Endothelial cell of umbilical vein (primary cell): ENCODE measurements around the gene SLC44A5. TPM values are rescaled to one million over a fixed set of nuclear protein-coding genes. Genes with fewer than 3 reads are reported as not detected.

Source experiments
- BruUV-seq: library from RNA; stranded (reverse); fragments of 400-500 nt; replicated peaks from 2 replicates; lab custom pipeline; 2021; lab: Mats Ljungman, UMichigan
- CTCF ChIA-PET: fragments of 300-600, 350-600 bp; sonication (Branson Sonifier 250); formaldehyde crosslinking; loops from one replicate; lab custom pipeline; 2021; ENCODE audit warnings: antibody characterized with exemption, inconsistent platforms; lab: Charles Lee
- POLR2A ChIA-PET: fragments of 300-600, 350-600 bp; sonication (Branson Sonifier 250); formaldehyde crosslinking; loops from one replicate; lab custom pipeline; 2021; ENCODE audit warnings: antibody characterized with exemption, inconsistent platforms; lab: Charles Lee
- DNase-seq: peaks from one replicate; pipeline ENCODE4 v3.0.0-alpha.2; 2011; ENCODE audit warnings: low read depth, low spot score
- FAIRE-seq: peaks from 2 replicates; lab custom pipeline; 2011; peaks lifted over from hg19 to GRCh38; lab: Jason Lieb, UNC
- H2AFZ ChIP-seq: 2 replicates; pipeline ENCODE4 v1.6.0; 2012; ENCODE audit warnings: low read depth, low read length, control low read depth, inconsistent platforms
- H3K27ac ChIP-seq: 2 replicates; pipeline ENCODE4 v1.5.1; 2011; ENCODE audit warnings: low read depth, mild to moderate bottlenecking, control low read depth, low read length, moderate library complexity; ENCODE audit not compliant: insufficient read depth
- H3K27me3 ChIP-seq, 2 experiments: 2 replicates each; pipeline versions ENCODE4 v1.6.0 to v1.6.1; 2011; ENCODE audit warnings: low read length in 2 of 2, mixed read lengths in 1 of 2; ENCODE audit not compliant: control insufficient read depth in 2 of 2, insufficient read depth in 2 of 2
- H3K36me3 ChIP-seq, 2 experiments: 2 replicates in 1 of 2; 3 replicates in 1 of 2; pipeline ENCODE4 v1.5.1; 2011; ENCODE audit warnings: low read length in 2 of 2, mild to moderate bottlenecking in 1 of 2, moderate library complexity in 1 of 2; ENCODE audit not compliant: control insufficient read depth in 2 of 2, insufficient read depth in 2 of 2; ENCODE audit errors: extremely low read depth in 1 of 2
- H3K4me1 ChIP-seq: 3 replicates; pipeline ENCODE4 v1.5.1; 2011; ENCODE audit warnings: mild to moderate bottlenecking, low read length; ENCODE audit not compliant: control insufficient read depth, insufficient read depth; ENCODE audit errors: extremely low read depth
- H3K4me2 ChIP-seq: 2 replicates; pipeline ENCODE4 v1.6.1; 2011; ENCODE audit warnings: low read length, control low read depth, mixed read lengths; ENCODE audit not compliant: insufficient read depth
- H3K4me3 ChIP-seq, 3 experiments: fragments of 200-600 bp in 1 of 3; sonication (generic), shearing (Covaris generic) in 1 of 3; replicated peaks in 1 of 3; 2 replicates each; pipeline ENCODE4 v1.5.1; 2011 to 2016; ENCODE audit warnings: control low read depth in 3 of 3, low read length in 3 of 3, mild to moderate bottlenecking in 2 of 3, inconsistent platforms in 1 of 3, low read depth in 1 of 3, moderate library complexity in 1 of 3; ENCODE audit not compliant: insufficient read depth in 1 of 3
- H3K79me2 ChIP-seq: 2 replicates; pipeline ENCODE4 v1.6.0; 2012; ENCODE audit warnings: low read length, inconsistent platforms; ENCODE audit not compliant: control insufficient read depth, insufficient read depth
- H3K9ac ChIP-seq: replicated peaks from 2 replicates; pipeline ENCODE3; 2011; ENCODE audit warnings: low read length, control low read depth; ENCODE audit not compliant: insufficient read depth; ENCODE audit errors: extremely low read depth
- H3K9me1 ChIP-seq: replicated peaks from 3 replicates; pipeline ENCODE4 v1.6.0; 2011; ENCODE audit warnings: mild to moderate bottlenecking, low read length; ENCODE audit not compliant: control insufficient read depth, insufficient read depth; ENCODE audit errors: extremely low read depth
- H3K9me3 ChIP-seq: replicated peaks from 2 replicates; pipeline ENCODE4 v1.5.1; 2012; ENCODE audit warnings: low read length, inconsistent platforms; ENCODE audit not compliant: control insufficient read depth, insufficient read depth
- H4K20me1 ChIP-seq: replicated peaks from 2 replicates; pipeline ENCODE3; 2011; ENCODE audit warnings: mild to moderate bottlenecking, low read length; ENCODE audit not compliant: control insufficient read depth, insufficient read depth; ENCODE audit errors: extremely low read depth
- EZH2 ChIP-seq: IDR thresholded peaks from 2 replicates; pipeline ENCODE4 v1.6.1; 2012; ENCODE audit warnings: borderline replicate concordance, low read depth, mild to moderate bottlenecking, moderate library complexity, low read length, inconsistent platforms; ENCODE audit not compliant: severe bottlenecking
- GATA2 ChIP-seq: IDR thresholded peaks from 2 replicates; pipeline ENCODE4 v1.7.0; 2011; ENCODE audit warnings: low read depth, mild to moderate bottlenecking, moderate library complexity, mixed read lengths, low read length; ENCODE audit not compliant: insufficient read length, insufficient read depth
- JUN ChIP-seq: IDR thresholded peaks from 2 replicates; pipeline ENCODE4 v1.6.1; 2011; ENCODE audit warnings: borderline replicate concordance, low read depth; ENCODE audit not compliant: insufficient read length, insufficient read depth
- dilution Hi-C: fragments of 300-500 bp; cut with MboI; formaldehyde crosslinking; loops from one replicate; pipeline ENCODE4 v1.15.0; 2019; ENCODE audit warnings: low sequenced_read_pairs; ENCODE audit not compliant: extremely low pct_ligation_motif_present
- intact Hi-C: fragments of 100-400 bp; cut with micrococcal nuclease; formaldehyde crosslinking; loops from one replicate; pipeline ENCODE4 v1.10.0; 2022
- polyA plus RNA-seq, 4 experiments: library from polyadenylated mRNA; depleted of rRNA in 3 of 4; stranded (reverse) in 3 of 4; unstranded in 1 of 4; fragments of >200 nt; gene quantifications; 2 replicates each; pipeline versions ENCODE4 v1.2.1 to v1.2.3, GENCODE V29; 2011 to 2012; ENCODE audit warnings: missing spikeins in 1 of 4
- total RNA-seq: library from RNA; stranded (reverse); gene quantifications from 2 replicates; pipeline ENCODE4 v1.2.3, GENCODE V29; 2021
- TF ChIP-seq, protein P1 (sequence below), 2 donors: IDR thresholded peaks; 1 replicate in 1 of 2; 2 replicates in 1 of 2; pipeline ENCODE4 v1.5.1; 2011; ENCODE audit warnings: low read length in 2 of 2, mild to moderate bottlenecking in 2 of 2, moderate library complexity in 2 of 2, control low read depth in 1 of 2, inconsistent platforms in 1 of 2, low read depth in 1 of 2; ENCODE audit not compliant: insufficient read depth in 1 of 2; ENCODE audit errors: extremely low read depth in 1 of 2

SLC44A5 gene
- total and polyA plus RNA-seq, 2 donors (not counting 3 experiments of a cell fraction or from before 2014, with no cell fraction given): 1.6 to 3.2 TPM

DNA sequence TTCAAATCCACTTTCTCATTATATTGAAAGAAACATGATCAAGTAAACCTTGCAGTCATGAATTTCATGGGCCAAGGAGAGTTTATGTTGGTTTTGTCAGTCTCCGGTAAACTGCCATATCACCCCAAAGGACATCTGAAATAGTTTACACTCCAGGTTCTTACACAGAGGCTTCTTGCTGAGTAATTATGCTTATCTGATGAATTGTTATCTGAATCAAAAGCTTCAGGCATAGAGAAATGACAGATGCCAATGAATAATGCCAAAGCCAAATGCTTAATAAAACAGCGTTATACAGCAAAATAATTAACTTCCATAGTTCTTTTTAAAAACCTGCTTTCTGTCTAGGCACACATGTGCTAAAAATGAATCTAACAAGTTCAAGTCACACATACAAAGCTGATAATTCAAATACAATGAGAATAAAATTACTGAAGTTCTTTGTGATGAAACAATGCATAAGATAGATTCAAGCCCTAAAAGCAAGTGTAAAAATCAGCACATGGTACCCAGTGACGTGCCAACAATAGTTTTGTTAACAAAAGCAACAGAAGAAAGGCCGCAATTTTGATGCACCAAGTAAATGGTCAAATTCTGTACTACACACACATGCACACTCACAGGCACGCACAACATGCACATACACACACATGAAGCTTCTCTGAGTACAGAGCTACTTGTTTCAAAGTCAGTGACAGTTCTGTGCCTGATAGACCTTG is 109.2 kb downstream of the SLC44A5 start:
- no peak for TF ChIP-seq EZH2
- TF ChIP-seq JUN: no peak
- TF ChIP-seq GATA2: no peak
- TF ChIP-seq, protein P1, sequence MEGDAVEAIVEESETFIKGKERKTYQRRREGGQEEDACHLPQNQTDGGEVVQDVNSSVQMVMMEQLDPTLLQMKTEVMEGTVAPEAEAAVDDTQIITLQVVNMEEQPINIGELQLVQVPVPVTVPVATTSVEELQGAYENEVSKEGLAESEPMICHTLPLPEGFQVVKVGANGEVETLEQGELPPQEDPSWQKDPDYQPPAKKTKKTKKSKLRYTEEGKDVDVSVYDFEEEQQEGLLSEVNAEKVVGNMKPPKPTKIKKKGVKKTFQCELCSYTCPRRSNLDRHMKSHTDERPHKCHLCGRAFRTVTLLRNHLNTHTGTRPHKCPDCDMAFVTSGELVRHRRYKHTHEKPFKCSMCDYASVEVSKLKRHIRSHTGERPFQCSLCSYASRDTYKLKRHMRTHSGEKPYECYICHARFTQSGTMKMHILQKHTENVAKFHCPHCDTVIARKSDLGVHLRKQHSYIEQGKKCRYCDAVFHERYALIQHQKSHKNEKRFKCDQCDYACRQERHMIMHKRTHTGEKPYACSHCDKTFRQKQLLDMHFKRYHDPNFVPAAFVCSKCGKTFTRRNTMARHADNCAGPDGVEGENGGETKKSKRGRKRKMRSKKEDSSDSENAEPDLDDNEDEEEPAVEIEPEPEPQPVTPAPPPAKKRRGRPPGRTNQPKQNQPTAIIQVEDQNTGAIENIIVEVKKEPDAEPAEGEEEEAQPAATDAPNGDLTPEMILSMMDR (IDR thresholded peaks at IDR 0.05; ENCODE audit: extremely low read depth in 1 of 2, insufficient read depth in 1 of 2, low read depth in 1 of 2, low read length in 2 of 2): no peak
- no peak overlapping the region for H2AFZ ChIP-seq
- H3K4me3 ChIP-seq: no peak overlapping the region
- H3K9me1 ChIP-seq: peaks cover 2% of the 10 kb centered on the region
- peaks cover 13% of the 10 kb centered on the region for H3K4me1 ChIP-seq
- no peaks in the 10 kb centered on the region for H3K27me3 ChIP-seq
- intact Hi-C loops: loop anchor here (2.0 kb wide), 1 partner anchor 31 kb away; no protein-coding TSS in a partner anchor
- FAIRE-seq (no peak), DNase-seq (no peak)
- H3K9ac ChIP-seq: no peak overlapping the region
- ChIA-PET CTCF (interaction anchor here (1.0 kb wide), 1 partner anchor 113 kb away, joined by 3 read pairs; no protein-coding TSS in a partner anchor), POLR2A (no interaction called here)
- no TSS peak for BruUV-seq
- H3K9me3 ChIP-seq: no peaks in the 10 kb centered on the region
- no peaks in the 10 kb centered on the region for H4K20me1 ChIP-seq
- dilution Hi-C loops: no loop called here
- no peak overlapping the region for H3K27ac ChIP-seq
- H3K79me2 ChIP-seq: no peaks in the 10 kb centered on the region
- H3K4me2 ChIP-seq: no peak overlapping the region
- H3K36me3 ChIP-seq: no peaks in the 10 kb centered on the region
